GM19328 (cell line): ENCODE measurements around the gene RNF44.
"Not testable (repeated sequence)": the region's sequence is repeated elsewhere in the genome, so short reads cannot be mapped to it uniquely, and the experiment has no call there.

Source experiments
- ATAC-seq: cut with Tn5 transposase; IDR thresholded peaks from one replicate; pipeline ENCODE4 v1.9.1; 2021; ENCODE audit warnings: mild to moderate bottlenecking, moderate library complexity; ENCODE audit not compliant: unreplicated experiment

Gene RNF44

GRCh38 chr5:176552332-176552869 is 15.2 kb upstream of the RNF44 start:
- no peak for ATAC-seq

GRCh38 chr5:176550937-176551336 is 13.7 kb upstream of the RNF44 start:
- ATAC-seq = not testable (repeated sequence)

- ATAC-seq = no peak
Measured at GRCh38 chr5:176550275-176550831, 13.2 kb upstream of the RNF44 start.

- no peak for ATAC-seq
Measured at GRCh38 chr5:176549871-176550270, 12.7 kb upstream of the RNF44 start.

DNA sequence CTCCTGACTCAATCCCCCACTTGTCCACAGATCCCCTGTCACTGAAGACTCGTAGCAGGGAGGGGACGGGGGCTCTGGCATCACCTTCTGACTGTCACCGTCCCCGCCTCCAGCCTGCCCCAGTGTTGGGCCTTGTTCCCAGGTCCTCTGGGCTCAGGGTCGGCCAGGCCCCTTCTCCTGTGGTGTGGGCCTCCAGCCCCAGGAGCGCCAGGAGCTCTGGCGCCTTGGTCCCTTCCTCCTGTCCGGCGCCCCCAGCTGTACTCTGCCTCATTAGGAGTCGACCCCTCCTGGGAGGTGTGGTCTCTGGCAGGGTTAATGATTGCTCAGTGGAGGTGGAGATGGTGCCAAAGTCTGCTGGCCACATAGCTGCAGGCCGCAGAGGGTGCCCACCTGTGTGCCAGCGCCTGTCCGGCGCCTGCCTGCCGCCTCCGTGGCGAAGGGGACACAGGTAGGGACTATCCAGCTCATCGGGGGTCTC is 11.8 kb upstream of the RNF44 start, which contains the start of gene CDHR2:
Gene CDHR2, plus strand, starts transcription at position 376 of the 478 bp plus-strand sequence. CDS start 16,011 bp downstream, outside the sequence.
- no peak for ATAC-seq

DNA sequence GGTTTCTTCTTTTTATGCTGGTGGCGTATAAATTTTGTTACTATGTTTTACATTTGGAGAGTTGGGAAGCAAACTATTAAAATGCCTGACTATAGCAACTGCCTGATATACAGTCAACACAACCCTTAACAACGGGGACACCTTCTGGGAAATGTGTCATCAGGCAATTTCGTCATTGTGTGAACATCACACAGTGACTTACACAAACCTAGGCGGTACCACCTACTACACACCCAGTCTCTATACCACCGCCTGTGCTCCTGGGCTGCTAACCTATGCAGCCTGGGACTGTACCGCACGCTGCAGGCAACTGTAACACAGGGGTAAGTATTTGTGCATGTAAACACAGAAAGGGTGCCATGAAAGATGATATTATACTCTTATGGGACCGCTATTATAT is 10.6 kb upstream of the RNF44 start:
- ATAC-seq = no peak

DNA sequence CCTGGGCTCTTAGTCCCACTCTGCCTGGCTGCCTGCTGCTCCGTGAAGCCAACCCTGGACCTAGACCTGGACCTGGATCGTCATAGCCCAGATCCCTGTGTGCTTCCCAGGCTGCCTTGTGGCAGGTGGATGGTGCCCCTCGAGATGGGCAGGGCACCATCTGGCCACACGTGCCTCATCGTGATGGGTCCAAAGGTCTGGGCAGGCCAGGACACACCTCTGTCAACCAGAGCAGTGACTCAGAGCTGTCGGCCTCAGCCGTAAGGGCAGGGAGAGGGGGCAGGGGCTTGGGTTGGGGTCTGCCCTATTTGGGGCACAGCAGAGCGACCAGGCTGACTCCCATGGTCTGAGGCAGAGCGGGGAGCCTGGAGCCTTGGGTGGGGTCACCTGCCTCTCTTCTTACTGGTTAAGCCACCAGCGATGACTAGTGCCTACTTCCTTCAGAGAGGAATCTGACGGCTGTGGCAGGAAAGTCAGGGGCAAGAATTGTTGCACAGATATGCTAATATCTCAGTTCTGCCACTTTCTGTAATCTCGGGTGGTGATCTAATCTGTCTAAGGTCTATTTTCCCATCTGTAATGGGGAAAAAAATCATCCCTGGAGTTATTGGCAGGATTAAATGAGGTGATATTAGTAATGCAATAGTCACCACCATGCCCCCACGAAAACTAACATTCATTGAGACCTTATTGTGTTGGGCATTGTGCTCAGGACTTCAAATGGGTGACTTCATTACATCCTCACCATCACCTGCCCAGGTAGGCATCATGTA is 8.7 kb upstream of the RNF44 start:
- ATAC-seq = no peak

- no peak for ATAC-seq
Measured at GRCh38 chr5:176545388-176545736, 8.2 kb upstream of the RNF44 start.

- peak; percentile 60 for ATAC-seq
Measured at GRCh38 chr5:176543428-176544182, 6.4 kb upstream of the RNF44 start.

DNA sequence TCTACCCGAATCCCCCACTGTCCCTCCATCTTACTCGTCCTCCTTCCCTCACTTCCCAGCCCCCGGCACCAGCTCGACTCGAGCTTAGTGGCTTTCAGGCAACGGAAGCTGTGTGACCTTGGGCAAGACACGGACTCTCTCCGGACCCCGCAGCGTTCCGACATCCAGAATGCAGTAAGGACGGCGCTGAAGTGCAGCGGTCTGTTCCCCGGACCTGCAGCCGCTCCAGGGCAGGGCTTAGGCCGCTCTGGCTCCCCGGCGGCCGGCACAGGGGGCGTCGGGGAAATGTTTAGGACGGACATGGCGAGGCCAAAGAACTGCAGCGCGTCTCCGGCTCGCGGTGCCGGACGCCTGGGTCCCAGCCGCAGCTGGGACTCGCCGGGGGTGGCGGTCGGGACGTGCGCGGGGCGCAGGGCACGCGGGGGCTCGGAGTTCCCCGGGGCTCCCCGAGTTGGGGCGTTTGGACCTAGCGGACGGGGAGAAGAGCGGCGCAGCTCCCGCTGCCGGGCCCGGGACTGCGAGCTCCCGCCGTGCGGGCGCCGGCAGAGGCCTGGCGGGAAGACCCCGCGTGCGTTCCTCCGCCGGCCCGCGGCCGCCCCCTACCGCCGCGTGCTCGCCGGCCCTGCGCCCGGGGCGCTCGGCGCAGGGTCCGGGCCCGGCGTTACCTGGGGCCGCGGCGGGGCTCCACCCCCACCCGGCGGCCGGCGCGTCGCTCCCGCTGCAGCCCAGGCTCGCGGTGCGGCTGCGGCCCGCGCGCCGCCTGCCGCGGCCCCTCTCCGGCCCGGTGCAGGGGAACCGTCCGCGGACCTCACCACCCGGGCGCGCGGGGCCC is 5.6 kb upstream of the RNF44 start:
- peak; percentile 51 for ATAC-seq

DNA sequence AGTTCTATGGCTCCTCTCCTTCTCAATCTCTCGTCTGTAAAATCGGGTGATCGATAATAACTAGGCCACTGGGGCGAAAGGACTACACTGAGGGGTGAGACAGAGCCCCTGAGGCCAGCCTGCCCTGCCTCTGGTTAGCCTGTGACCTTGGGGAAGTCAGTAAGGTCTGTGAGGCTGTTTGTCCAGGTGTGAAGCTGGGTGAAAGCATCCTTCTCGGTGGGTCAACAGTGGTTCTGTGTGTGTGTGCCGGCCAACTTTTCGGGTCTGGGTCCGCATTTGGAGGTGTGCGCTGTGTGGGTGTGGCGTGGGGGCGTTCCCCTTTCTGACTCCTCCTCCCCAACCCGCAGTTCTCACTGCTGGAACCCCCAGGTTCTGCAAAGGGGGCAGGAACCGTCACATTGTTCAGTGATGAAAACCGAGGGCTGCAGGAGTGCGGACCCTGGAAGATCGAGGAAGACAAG is 5.0 kb upstream of the RNF44 start:
- ATAC-seq = no peak

- ATAC-seq = no peak
Measured at GRCh38 chr5:176541338-176542134, 4.3 kb upstream of the RNF44 start.

GRCh38 chr5:176540956-176541337 is 3.7 kb upstream of the RNF44 start:
- no peak for ATAC-seq

DNA sequence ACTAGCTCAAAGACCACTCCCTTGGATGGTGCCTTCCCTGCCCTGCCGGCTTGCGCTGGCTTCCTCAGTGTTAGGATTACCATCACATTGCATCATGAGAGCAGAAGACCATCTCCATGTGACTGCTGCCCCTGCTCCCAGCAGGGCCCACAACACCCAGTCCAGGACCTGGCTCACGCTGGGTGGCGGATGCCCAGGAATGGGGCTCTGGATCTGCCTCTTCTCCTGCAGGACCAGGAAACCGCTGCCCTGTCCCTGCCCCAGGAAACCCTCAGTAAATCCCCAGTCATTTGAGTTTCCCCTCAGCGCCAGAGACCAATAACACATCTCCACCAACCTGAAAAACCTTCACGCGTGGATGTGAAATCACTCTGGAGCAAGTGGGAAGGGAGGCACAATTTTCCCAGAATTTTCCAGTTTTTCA is 3.3 kb upstream of the RNF44 start:
- ATAC-seq = no peak

- ATAC-seq = no peak
Measured at GRCh38 chr5:176538989-176539384, 1.8 kb upstream of the RNF44 start.

GRCh38 chr5:176538230-176538988 is 1.2 kb upstream of the RNF44 start:
- no peak for ATAC-seq

- ATAC-seq = peak; percentile 69
Measured at GRCh38 chr5:176537554-176538229, 490 bp upstream of the RNF44 start.

GRCh38 chr5:176536132-176536901 is 885 bp downstream of the RNF44 start:
- no peak for ATAC-seq
